GM10248 (cell line): ENCODE results near the gene SHTN1.

Experiments used
- CTCF ChIA-PET: fragments of 300-600 bp; sonication (Branson Sonifier 250); formaldehyde crosslinking; extraction: SDS; loops from one replicate; lab custom pipeline; 2021; ENCODE audit warnings: antibody characterized with exemption; lab: Yijun Ruan, JAX
- POLR2A ChIA-PET: fragments of 350-650 bp; sonication (Branson Sonifier 250); formaldehyde crosslinking; extraction: SDS; loops from one replicate; lab custom pipeline; 2020; ENCODE audit warnings: antibody characterized with exemption; lab: Yijun Ruan, JAX
- DNase-seq: peaks from one replicate; pipeline ENCODE4 v3.0.0; 2012; ENCODE audit errors: extremely low spot score
- TF ChIP-seq, protein P1 (sequence below): IDR thresholded peaks from 2 replicates; pipeline ENCODE4 v1.5.1; 2012; ENCODE audit warnings: mild to moderate bottlenecking, low read depth; ENCODE audit errors: extremely low read depth, missing control alignments, control extremely low read depth

SHTN1 gene

DNA sequence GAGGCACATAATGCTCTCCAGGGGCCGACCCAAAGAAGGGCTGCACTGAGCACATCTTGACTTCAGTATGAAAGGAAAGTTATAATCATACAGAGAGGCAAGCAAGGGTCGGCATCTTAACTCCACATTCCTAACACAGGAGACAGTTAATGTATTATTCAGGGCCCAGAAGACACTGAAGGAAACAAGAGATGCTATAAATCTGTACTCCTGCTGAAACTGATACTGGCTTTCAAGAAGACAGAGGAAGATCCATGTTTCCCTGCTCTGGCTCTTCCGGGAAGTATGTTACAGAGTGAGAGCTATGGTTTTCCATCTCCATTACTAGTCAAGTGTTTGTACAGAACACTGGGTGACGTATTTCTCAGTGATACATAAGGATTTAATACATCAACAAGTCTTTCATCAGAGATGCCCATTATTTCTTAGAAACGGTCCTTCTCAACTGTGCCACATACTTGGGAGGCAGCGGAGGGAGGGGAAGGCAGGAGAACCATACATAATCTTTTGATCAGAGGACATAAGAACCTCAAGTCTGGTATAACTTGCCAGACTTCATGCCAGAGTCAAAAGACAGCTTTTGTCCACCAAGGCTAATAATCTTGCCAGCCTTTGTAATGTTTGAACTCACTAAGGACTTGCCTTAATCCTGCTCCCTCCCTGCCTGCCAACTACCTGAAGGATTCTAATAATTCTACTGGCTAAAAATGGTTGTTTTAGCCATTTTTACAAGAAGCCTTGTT is 97.6 kb downstream of the SHTN1 start:
- no peak for DNase-seq
- POLR2A ChIA-PET: no interaction called here
- CTCF ChIA-PET: no interaction called here
- TF ChIP-seq, protein P1, sequence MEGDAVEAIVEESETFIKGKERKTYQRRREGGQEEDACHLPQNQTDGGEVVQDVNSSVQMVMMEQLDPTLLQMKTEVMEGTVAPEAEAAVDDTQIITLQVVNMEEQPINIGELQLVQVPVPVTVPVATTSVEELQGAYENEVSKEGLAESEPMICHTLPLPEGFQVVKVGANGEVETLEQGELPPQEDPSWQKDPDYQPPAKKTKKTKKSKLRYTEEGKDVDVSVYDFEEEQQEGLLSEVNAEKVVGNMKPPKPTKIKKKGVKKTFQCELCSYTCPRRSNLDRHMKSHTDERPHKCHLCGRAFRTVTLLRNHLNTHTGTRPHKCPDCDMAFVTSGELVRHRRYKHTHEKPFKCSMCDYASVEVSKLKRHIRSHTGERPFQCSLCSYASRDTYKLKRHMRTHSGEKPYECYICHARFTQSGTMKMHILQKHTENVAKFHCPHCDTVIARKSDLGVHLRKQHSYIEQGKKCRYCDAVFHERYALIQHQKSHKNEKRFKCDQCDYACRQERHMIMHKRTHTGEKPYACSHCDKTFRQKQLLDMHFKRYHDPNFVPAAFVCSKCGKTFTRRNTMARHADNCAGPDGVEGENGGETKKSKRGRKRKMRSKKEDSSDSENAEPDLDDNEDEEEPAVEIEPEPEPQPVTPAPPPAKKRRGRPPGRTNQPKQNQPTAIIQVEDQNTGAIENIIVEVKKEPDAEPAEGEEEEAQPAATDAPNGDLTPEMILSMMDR: no peak

DNA sequence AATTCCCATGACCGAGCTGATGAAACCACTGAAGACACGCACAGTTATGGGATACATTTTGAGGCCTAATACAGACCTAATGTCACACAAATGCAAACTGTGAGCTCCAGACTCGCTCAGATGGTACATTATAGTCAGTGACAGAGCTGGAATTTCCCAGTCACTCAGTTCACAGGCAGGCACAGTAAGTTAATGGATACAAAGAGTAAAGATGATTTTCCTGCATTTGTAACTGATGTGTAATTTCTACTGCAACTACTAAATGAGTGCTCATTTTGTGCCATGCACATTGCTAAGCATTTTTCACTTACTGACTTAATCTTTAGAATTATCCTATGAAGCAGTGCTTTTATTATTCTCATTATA is 99.2 kb downstream of the SHTN1 start:
- POLR2A ChIA-PET: no interaction called here

DNA sequence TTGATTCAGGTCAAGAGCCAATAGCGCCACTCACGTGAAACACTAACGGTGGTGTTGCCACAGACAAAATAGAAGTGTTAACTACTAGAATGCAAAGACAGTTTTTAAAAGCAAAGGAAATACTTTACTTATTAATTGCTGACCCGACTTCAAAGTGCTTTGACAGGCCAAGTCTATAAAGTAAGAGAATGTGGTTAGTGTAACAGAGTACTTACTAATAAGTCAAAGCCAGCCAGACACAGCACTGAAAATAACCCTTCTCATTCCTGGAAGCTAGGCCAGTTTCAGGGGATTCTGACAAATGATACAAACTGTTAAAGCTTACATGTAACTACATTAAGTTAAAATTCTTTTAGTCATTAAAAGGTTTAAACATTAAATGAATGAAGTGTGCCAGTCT is 105.4 kb downstream of the SHTN1 start:
- no peak for DNase-seq
- TF ChIP-seq, protein P1: no peak
- CTCF ChIA-PET: no interaction called here
- POLR2A ChIA-PET: no interaction called here

More for the DNA sequence above, 99.2 kb downstream of the SHTN1 start:
- CTCF ChIA-PET: interaction anchor here (0.6 kb wide), 1 partner anchor 224 kb away, joined by 3 read pairs; no protein-coding TSS in a partner anchor
- TF ChIP-seq, protein P1: no peak
- no peak for DNase-seq

DNA sequence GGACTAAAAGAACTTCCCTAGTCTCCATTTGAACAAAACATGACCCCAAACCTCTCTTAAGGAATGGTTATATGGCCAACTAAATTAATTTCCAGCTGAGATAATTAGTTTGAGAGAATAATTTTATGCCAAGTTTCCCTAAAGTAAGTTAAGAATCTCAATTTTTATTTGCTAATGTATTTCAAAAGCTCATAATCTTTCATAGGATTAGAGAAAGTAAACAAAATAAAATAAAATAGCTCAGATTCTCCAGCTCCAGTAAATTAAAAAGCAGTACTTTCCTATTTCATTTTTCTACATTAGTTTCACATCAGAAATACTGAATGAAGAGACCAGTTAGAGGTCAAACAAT is 111.3 kb downstream of the SHTN1 start:
- TF ChIP-seq, protein P1: no peak
- CTCF ChIA-PET: no interaction called here
- no peak for DNase-seq
- POLR2A ChIA-PET: no interaction called here

DNA sequence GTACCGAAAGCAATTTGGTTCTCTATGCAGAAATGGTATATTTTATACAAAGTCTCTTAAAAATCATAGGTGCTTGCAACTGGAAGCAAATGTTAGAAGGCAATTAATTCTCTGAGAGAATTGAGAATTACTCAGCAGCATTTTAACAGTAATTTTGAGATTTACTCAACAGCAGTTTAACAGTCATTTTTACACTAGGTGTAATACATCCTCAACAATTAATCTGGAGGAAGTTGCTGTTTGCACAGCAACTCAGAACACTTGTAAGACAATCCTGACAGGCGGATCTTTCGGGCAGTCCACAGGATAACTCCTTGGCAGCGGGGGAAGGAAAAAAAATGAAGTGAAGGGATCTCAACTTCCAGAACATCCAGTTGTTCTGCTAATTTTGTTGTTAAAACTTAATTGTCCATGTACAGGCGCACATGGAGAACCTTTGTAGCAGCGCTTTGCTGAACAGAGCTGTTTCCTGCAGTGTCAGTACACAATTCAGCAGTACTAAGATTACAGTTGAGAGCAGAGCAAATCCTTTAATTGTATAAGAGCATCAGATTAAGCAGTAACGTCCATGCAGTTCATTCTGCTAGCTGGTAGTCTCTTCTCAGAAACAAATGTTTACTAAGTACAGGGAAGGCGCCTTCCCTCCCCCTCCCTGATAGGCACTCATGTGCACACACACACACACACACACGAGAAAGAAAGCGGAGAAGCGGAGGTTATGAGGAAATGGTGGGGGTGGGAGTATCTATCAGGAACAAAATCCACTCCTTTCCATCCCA is 111.9 kb downstream of the SHTN1 start:
- no peak for DNase-seq
- TF ChIP-seq, protein P1: no peak
- ChIA-PET CTCF (interaction anchor here (1.3 kb wide), 1 partner anchor 282 kb away, joined by 4 read pairs; no protein-coding TSS in a partner anchor), POLR2A (no interaction called here)

DNA sequence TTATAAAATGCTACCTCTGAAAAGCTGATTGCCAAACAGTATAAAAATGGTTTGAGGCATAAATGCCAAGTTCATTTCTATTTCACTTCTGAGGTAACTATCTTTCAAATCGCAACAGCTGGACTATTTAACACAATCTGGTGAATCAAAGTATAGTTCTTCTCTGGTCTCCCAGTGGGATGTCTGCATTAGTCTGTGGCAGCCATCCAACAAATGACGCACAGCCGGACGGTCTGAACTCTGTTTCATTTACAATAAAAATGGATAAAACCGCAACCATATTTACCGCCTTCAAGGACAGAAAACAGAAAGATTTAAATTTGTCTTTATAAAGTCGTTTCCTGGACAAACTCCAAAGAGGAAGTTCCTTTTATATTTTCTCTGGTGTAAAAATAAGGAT is 113.8 kb downstream of the SHTN1 start:
- TF ChIP-seq, protein P1: no peak
- no peak for DNase-seq
- ChIA-PET POLR2A (no interaction called here), CTCF (interaction anchor here (2.2 to 2.4 kb wide), 2 partner anchors 14 to 284 kb away, joined by 4 to 8 read pairs; no protein-coding TSS in a partner anchor)
